ENCODE measurements around the gene PLVAP. TPM values are rescaled to one million over a fixed set of nuclear protein-coding genes. Genes with fewer than 3 reads are reported as not detected.

Gene PLVAP
- total and polyA plus RNA-seq, 9 of the 15 experiments (the other 6 are each of a cell fraction or from before 2014, with no cell fraction given) = 0.09 to 0.84 (median 0.51) TPM; not detected in 4

DNA sequence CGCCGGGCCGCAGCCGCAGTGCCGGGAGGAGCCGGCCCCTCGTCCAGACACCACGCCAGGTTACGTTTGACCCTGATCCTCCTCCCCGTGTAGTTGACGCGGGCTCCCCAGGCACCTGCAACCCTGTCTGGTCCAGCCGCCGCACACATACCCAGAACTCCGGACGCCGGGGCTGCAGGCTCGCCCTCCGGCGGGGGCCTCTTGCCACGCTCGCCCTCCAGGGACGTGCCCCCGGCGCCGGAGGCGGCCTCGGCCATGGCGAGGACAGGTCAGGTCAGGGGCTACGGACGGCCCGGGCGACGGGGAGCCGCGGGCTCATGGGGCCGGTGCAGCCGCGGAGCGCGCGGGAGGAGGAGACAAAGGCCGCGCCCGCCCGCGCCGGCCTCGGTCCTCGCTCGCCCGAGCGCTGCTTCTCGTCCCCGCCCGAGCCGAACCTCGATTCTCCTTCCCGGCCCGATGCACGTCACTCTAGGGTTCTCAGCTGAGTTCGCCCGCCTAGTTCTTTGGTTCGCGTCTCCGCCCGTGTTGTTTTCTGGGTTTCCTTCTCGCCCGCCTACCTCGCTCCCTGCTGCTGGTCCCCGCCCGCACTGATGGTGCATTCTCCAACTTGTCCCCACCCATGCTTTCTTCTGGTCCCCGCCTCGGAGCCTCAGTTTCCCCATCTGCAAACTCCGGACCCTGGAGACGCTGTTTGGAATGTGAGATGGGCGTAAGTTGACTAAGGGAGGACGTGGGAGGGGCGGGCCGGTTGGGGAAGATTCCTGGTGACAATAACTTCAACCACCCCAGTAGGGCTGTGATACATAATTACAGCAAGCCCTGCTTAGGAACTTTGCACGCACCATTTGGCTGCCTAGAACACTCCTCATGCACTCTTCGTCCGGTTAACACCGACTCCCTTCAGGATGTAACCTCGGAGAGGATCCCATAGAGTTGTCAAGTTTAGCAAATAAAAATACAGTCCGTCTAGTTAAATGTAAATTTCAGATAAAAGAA is 42.4 kb downstream of the PLVAP start, which contains the start of gene ANO8 (continued):
- TF ChIP-seq, protein P1, sequence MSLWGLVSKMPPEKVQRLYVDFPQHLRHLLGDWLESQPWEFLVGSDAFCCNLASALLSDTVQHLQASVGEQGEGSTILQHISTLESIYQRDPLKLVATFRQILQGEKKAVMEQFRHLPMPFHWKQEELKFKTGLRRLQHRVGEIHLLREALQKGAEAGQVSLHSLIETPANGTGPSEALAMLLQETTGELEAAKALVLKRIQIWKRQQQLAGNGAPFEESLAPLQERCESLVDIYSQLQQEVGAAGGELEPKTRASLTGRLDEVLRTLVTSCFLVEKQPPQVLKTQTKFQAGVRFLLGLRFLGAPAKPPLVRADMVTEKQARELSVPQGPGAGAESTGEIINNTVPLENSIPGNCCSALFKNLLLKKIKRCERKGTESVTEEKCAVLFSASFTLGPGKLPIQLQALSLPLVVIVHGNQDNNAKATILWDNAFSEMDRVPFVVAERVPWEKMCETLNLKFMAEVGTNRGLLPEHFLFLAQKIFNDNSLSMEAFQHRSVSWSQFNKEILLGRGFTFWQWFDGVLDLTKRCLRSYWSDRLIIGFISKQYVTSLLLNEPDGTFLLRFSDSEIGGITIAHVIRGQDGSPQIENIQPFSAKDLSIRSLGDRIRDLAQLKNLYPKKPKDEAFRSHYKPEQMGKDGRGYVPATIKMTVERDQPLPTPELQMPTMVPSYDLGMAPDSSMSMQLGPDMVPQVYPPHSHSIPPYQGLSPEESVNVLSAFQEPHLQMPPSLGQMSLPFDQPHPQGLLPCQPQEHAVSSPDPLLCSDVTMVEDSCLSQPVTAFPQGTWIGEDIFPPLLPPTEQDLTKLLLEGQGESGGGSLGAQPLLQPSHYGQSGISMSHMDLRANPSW (CRISPR knock-in tag; IDR thresholded peaks at IDR 0.05) = no peak; the same call in 1 of the 2 replicates
- TF ChIP-seq LARP7 (IDR thresholded peaks at IDR 0.05) (no peak), RFX7 (CRISPR knock-in tag; IDR thresholded peaks at IDR 0.05) (no peak), CCAR2 (IDR thresholded peaks at IDR 0.05; ENCODE audit: low read depth, low read length) (no peak), KDM1A (IDR thresholded peaks at IDR 0.05) (0 out of 4 replicates have a peak, but pooled peaks of 1 of the 2 experiments have one; percentile 13), HDGF (IDR thresholded peaks at IDR 0.05) (peak; percentile 76; the same call in 1 of the 2 replicates), ZNF511 (CRISPR knock-in tag; IDR thresholded peaks at IDR 0.05) (peak; percentile 64; the same call in 1 of the 2 replicates), SNIP1 (IDR thresholded peaks at IDR 0.05; ENCODE audit: low read depth) (peak; percentile 39; the same call in 1 of the 2 replicates), ZNF609 (CRISPR knock-in tag; IDR thresholded peaks at IDR 0.05; ENCODE audit: borderline replicate concordance) (peak; percentile 59; the same call in 1 of the 2 replicates), TBL1XR1 (IDR thresholded peaks at IDR 0.05; ENCODE audit: low read length in 2 of 2) (peak in 1 of 2 experiments; percentile 71; a peak in 2 of 4 replicates), ZNF224 (CRISPR knock-in tag; IDR thresholded peaks at IDR 0.05) (no peak), ZNF583 (CRISPR knock-in tag; IDR thresholded peaks at IDR 0.05) (peak; percentile 71; the same call in 1 of the 2 replicates), DDX20 (tag; IDR thresholded peaks at IDR 0.05; ENCODE audit: low read depth) (no peak), ZMIZ1 (IDR thresholded peaks at IDR 0.05; ENCODE audit: low read depth in 2 of 2, low read length in 2 of 2) (peak in 1 of 2 experiments; percentile 53; a peak in 1 of 4 replicates)

Measured in K562 (cell line).